ENCODE results near the gene NRXN3. TPM values are rescaled to one million over a fixed set of nuclear protein-coding genes. Genes with fewer than 3 reads are reported as not detected.

Gene NRXN3
- total and polyA plus RNA-seq, 4 donors, result 0.07 to 1.2 (median 0.23) TPM

- TF ChIP-seq JUND (IDR thresholded peaks at IDR 0.05) (peak; percentile 45 to 82), NR2F2 (IDR thresholded peaks at IDR 0.05) (no peak)
- no peak for DNase-seq (ENCODE audit: low spot score)
- 70% methylated on average over 3 of the region's 3 CpGs for WGBS
- peaks cover 3 to 16% (median 15%) of the 10 kb centered on the region in 4 donors for H3K4me1 ChIP-seq (ENCODE audit: control insufficient read depth in 4 of 4, insufficient read depth in 4 of 4, low read length in 3 of 4)
- H3K27me3 ChIP-seq (ENCODE audit: control insufficient read depth in 4 of 4, insufficient read depth in 4 of 4, low read length in 3 of 4), result no peaks in the 10 kb centered on the region
- no peak overlapping the region for H3K4me3 ChIP-seq (ENCODE audit: low read depth in 1 of 3, low read length in 3 of 3)
- H3K9ac ChIP-seq (ENCODE audit: low read depth in 1 of 2, low read length in 2 of 2), result no peak overlapping the region
- no peaks in the 10 kb centered on the region for H3K9me3 ChIP-seq (ENCODE audit: control insufficient read depth in 4 of 4, low read length in 3 of 4)
- H3K27ac ChIP-seq (ENCODE audit: low read depth in 1 of 2, low read length in 2 of 2), result peak overlapping the region in 1 of 2 donors; percentile 44
- no peaks in the 10 kb centered on the region for H3K36me3 ChIP-seq (ENCODE audit: control insufficient read depth in 4 of 4, insufficient read depth in 3 of 4, low read depth in 1 of 4, low read length in 3 of 4)
Measured at GRCh38 chr14:79842270-79842669, 1672.1 kb downstream of the NRXN3 start.

DNA sequence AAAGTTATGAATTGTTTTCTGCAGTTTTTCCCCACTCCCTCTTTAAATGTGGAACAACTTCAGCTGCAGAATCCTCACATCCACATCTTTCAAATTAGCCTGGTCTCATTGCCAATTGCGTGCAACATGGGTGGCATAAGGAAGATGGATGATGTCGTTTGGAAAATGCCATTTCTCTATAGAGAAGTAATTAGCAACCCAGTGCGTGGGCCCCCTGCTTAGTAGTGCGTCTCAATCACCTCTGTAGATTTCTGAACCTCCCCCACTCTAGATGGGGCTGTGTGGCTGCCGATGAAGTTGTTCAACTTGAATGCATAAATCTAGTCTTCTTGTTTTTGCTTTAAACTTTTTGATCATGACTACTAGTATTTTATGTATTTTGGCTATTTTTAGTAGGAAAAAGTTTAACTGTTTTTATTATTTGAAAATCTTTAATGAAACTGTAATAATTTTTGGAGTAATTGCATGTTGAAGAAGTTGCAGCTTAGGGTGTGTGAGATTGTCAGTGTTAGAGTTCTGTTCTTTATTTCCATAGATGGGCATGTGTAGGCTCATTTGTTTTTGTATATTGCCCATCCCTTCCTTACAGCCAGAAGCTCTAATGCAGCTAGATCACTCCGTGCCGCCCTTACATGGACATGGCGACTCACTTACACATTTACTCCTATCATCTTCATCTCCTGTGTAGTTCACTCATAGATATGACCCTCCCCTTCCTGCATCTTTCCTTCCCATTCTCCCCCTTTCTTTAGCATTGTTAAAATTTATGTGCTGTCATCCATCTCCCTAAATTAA is 1683.0 kb downstream of the NRXN3 start:
- H3K36me3 ChIP-seq (ENCODE audit: control insufficient read depth in 4 of 4, insufficient read depth in 3 of 4, low read depth in 1 of 4, low read length in 3 of 4), result no peaks in the 10 kb centered on the region
- TF ChIP-seq HNF4G (IDR thresholded peaks at IDR 0.05), result no peak
- TF ChIP-seq RAD21 (IDR thresholded peaks at IDR 0.05), result no peak
- TF ChIP-seq MAX (IDR thresholded peaks at IDR 0.05), result no peak
- no peak for TF ChIP-seq FOXA2 (IDR thresholded peaks at IDR 0.05)
- TF ChIP-seq HNF4A (conservative IDR thresholded peaks at IDR 0.05), result no peak
- no peak for TF ChIP-seq CTCF (IDR thresholded peaks at IDR 0.05; ENCODE audit: low read depth, low read length, missing input control)
- TF ChIP-seq ZBTB33 (IDR thresholded peaks at IDR 0.05), result no peak
- TF ChIP-seq FOXA1 (IDR thresholded peaks at IDR 0.05), result no peak
- no peak for TF ChIP-seq GABPA (IDR thresholded peaks at IDR 0.05 in 1 of 2, conservative IDR thresholded peaks at IDR 0.05 in 1 of 2)
- no peak for TF ChIP-seq REST (IDR thresholded peaks at IDR 0.05)
- H3K4me1 ChIP-seq (ENCODE audit: control insufficient read depth in 4 of 4, insufficient read depth in 4 of 4, low read length in 3 of 4), result no peaks in the 10 kb centered on the region
- H3K27me3 ChIP-seq (ENCODE audit: control insufficient read depth in 4 of 4, insufficient read depth in 4 of 4, low read length in 3 of 4), result no peaks in the 10 kb centered on the region
- no peak overlapping the region for H3K9ac ChIP-seq (ENCODE audit: low read depth in 1 of 2, low read length in 2 of 2)
- WGBS, result 76% methylated on average over 8 of the region's 8 CpGs
- DNase-seq (ENCODE audit: low spot score), result no peak
- no peaks in the 10 kb centered on the region for H3K9me3 ChIP-seq (ENCODE audit: control insufficient read depth in 4 of 4, low read length in 3 of 4)
- H3K4me3 ChIP-seq (ENCODE audit: low read depth in 1 of 3, low read length in 3 of 3), result no peak overlapping the region
- no peak overlapping the region for H3K27ac ChIP-seq (ENCODE audit: low read depth in 1 of 2, low read length in 2 of 2)
